HepG2 (cell line): ENCODE results near the gene ZNF79. TPM values are rescaled to one million over a fixed set of nuclear protein-coding genes. Genes with fewer than 3 reads are reported as not detected.

ENCODE experiments used
- HNRNPUL1 ChIP-seq: fragments of 200-400 bp; formaldehyde crosslinking; IDR thresholded peaks from 2 replicates; pipeline ENCODE4 v1.6.1; 2017; ENCODE audit warnings: low read depth, mild to moderate bottlenecking, low read length, moderate library complexity
- PAXIP1 ChIP-seq: sonication (generic); formaldehyde crosslinking; conservative IDR thresholded peaks from 2 replicates; pipeline ENCODE4 v1.4.0; 2020; ENCODE audit warnings: mild to moderate bottlenecking, missing genetic modification reagents, moderate library complexity
- PCBP2 ChIP-seq: fragments of 200-400 bp; formaldehyde crosslinking; optimal IDR thresholded peaks from 2 replicates; pipeline ENCODE3; 2018; ENCODE audit warnings: low read length, low read depth; ENCODE audit not compliant: poor library complexity, severe bottlenecking
- SOX13 ChIP-seq, 3 experiments: fragments of 450-650 bp in 1 of 3; sonication (generic) in 1 of 3; formaldehyde crosslinking in 1 of 3; IDR thresholded peaks in 2 of 3; conservative IDR thresholded peaks in 1 of 3; 2 replicates each; pipeline versions ENCODE4 v1.5.0 to v1.6.1; 2016 to 2020; ENCODE audit warnings: antibody characterized with exemption in 1 of 3, mild to moderate bottlenecking in 1 of 3, missing compliant biosample characterization in 1 of 3, missing genetic modification reagents in 1 of 3, moderate library complexity in 1 of 3
- SUZ12 ChIP-seq: fragments of 150-350 bp; IDR thresholded peaks from 2 replicates; pipeline ENCODE4 v1.6.1; 2014; ENCODE audit warnings: low read depth, low read length
- ZFP91 ChIP-seq: sonication (generic); formaldehyde crosslinking; IDR thresholded peaks from 2 replicates; pipeline ENCODE4 v1.9.0; 2022; ENCODE audit warnings: missing genetic modification reagents, mild to moderate bottlenecking, borderline replicate concordance
- ZNF180 ChIP-seq: sonication (generic); formaldehyde crosslinking; IDR thresholded peaks from 2 replicates; pipeline ENCODE4 v1.4.0; 2020; ENCODE audit warnings: low read depth, missing genetic modification reagents, borderline replicate concordance
- ZNF232 ChIP-seq: sonication (generic); formaldehyde crosslinking; IDR thresholded peaks from 2 replicates; pipeline ENCODE4 v1.4.0; 2020; ENCODE audit warnings: missing genetic modification reagents, borderline replicate concordance
- ZNF773 ChIP-seq: sonication (generic); formaldehyde crosslinking; IDR thresholded peaks from 2 replicates; pipeline ENCODE4 v1.4.0; 2020; ENCODE audit warnings: missing genetic modification reagents, borderline replicate concordance
- polyA plus RNA-seq, 8 experiments: library from polyadenylated mRNA; depleted of rRNA in 3 of 8; stranded (reverse) in 7 of 8; unstranded in 1 of 8; fragments of >200 nt; fragmentation: Illumina TruSeq in 4 of 8; extraction: Trizol in 4 of 8; gene quantifications; 2 replicates each; pipeline versions ENCODE4 v1.2.1 to v1.2.3, GENCODE V29; 2011 to 2016; ENCODE audit warnings: low read depth in 4 of 8, missing spikeins in 1 of 8, mixed read lengths in 1 of 8; ENCODE audit not compliant: insufficient read depth in 1 of 8
- total RNA-seq, 5 experiments: library from RNA; depleted of rRNA; stranded (reverse); fragments of >200 nt; fragmentation: Illumina TruSeq; extraction: Trizol; gene quantifications; 2 replicates each; pipeline ENCODE4 v1.2.3, GENCODE V29; 2016; ENCODE audit warnings: low read depth in 1 of 5

Gene ZNF79
- total and polyA plus RNA-seq, 2 of the 13 experiments (the other 11 are each of a cell fraction or from before 2014, with no cell fraction given): 3.7 to 8.1 TPM

GRCh38 chr9:127450243-127450760, 26.1 kb downstream of the ZNF79 start (continued):
- TF ChIP-seq PCBP2: no peak
- TF ChIP-seq SUZ12: no peak
- TF ChIP-seq PAXIP1 (CRISPR knock-in tag): no peak
- 0 out of 2 replicates have a peak, but pooled peaks have one; percentile 28 for TF ChIP-seq ZNF180 (CRISPR knock-in tag)
- TF ChIP-seq HNRNPUL1: no peak
- TF ChIP-seq ZFP91 (CRISPR knock-in tag): no peak
- TF ChIP-seq SOX13 (IDR thresholded peaks at IDR 0.05): no peak
- no peak for TF ChIP-seq SOX13 (CRISPR knock-in tag; conservative IDR thresholded peaks at IDR 0.05 in 1 of 2, IDR thresholded peaks at IDR 0.05 in 1 of 2)
- no peak for TF ChIP-seq ZNF773
- 0 out of 2 replicates have a peak, but pooled peaks have one; percentile 36 for TF ChIP-seq ZNF232 (CRISPR knock-in tag)
